CD4-positive, CD25-positive, alpha-beta regulatory T cell (primary cell): Measurements from ENCODE around the gene CMTM1. TPM values are rescaled to one million over a fixed set of nuclear protein-coding genes. Genes with fewer than 3 reads are reported as not detected.

ENCODE experiments used
- ATAC-seq, 2 donors: fragments of 150-1000 bp; cut with Tn5 transposase; one replicate each; pipeline ENCODE4 v1.10.0; 2021; ENCODE audit warnings: low read depth in 2 of 2, moderate number of reproducible peaks in 2 of 2, moderate library complexity in 1 of 2
- DNase-seq, 3 donors: peaks; one replicate each; pipeline versions ENCODE4 v3.0.0 to v3.0.0-alpha.2; 2012 to 2022; ENCODE audit warnings: mixed read lengths in 1 of 3
- H3K27ac ChIP-seq: one replicate; pipeline ENCODE4 v1.7.0; 2013; ENCODE audit warnings: mild to moderate bottlenecking, low read length; ENCODE audit not compliant: insufficient read depth, poor library complexity, severe bottlenecking
- H3K27me3 ChIP-seq: one replicate; pipeline ENCODE4 v1.7.0; 2013; ENCODE audit warnings: low read length; ENCODE audit not compliant: control insufficient read depth, insufficient read depth
- H3K36me3 ChIP-seq: one replicate; pipeline ENCODE4 v1.7.0; 2013; ENCODE audit warnings: mild to moderate bottlenecking, low read length, moderate library complexity; ENCODE audit not compliant: control insufficient read depth, insufficient read depth
- H3K4me1 ChIP-seq: 2 replicates; pipeline ENCODE4 v1.7.0; 2013; ENCODE audit warnings: mild to moderate bottlenecking, low read length; ENCODE audit not compliant: insufficient read depth, control insufficient read depth, poor library complexity, severe bottlenecking
- H3K4me3 ChIP-seq: one replicate; pipeline ENCODE4 v1.7.0; 2013; ENCODE audit warnings: low read depth, mild to moderate bottlenecking, low read length, moderate library complexity
- H3K9me3 ChIP-seq, 2 experiments: 1 replicate in 1 of 2; 2 replicates in 1 of 2; pipeline ENCODE4 v1.7.0; 2013; ENCODE audit warnings: low read length in 2 of 2, mild to moderate bottlenecking in 1 of 2, moderate library complexity in 1 of 2; ENCODE audit not compliant: control insufficient read depth in 2 of 2
- H3K27ac Mint-ChIP-seq, 3 donors: one replicate each; pipeline ENCODE4 v1.8.0; 2020 to 2022; ENCODE audit warnings: mild to moderate bottlenecking in 3 of 3, mixed read lengths in 3 of 3, moderate library complexity in 2 of 3
- H3K27me3 Mint-ChIP-seq: one replicate; pipeline ENCODE4 v1.8.0; 2022; ENCODE audit warnings: mild to moderate bottlenecking, mixed read lengths
- H3K36me3 Mint-ChIP-seq: one replicate; pipeline ENCODE4 v1.8.0; 2020; ENCODE audit warnings: mixed read lengths
- H3K4me1 Mint-ChIP-seq, 4 donors: one replicate each; pipeline ENCODE4 v1.8.0; 2020 to 2022; ENCODE audit warnings: mixed read lengths in 4 of 4, mild to moderate bottlenecking in 1 of 4
- H3K4me3 Mint-ChIP-seq, 4 donors: one replicate each; pipeline ENCODE4 v1.8.0; 2020 to 2022; ENCODE audit warnings: mild to moderate bottlenecking in 4 of 4, mixed read lengths in 4 of 4, moderate library complexity in 3 of 4
- H3K9me3 Mint-ChIP-seq, 7 donors: one replicate each; pipeline ENCODE4 v1.8.0; 2020 to 2022; ENCODE audit warnings: mixed read lengths in 7 of 7, mild to moderate bottlenecking in 3 of 7, moderate library complexity in 2 of 7
- polyA plus RNA-seq, 4 donors: library from polyadenylated mRNA; unstranded; fragments of 300-500 nt; fragmentation: Illumina TruSeq; gene quantifications; one replicate each; pipeline ENCODE4 v1.2.3, GENCODE V29; 2021
- total RNA-seq: library from RNA; stranded (reverse); gene quantifications from one replicate; pipeline ENCODE4 v1.2.3, GENCODE V29; 2022

CMTM1 gene
- total and polyA plus RNA-seq, 5 donors from 2014 or later, result 0.26 to 3.2 (median 1.0) TPM

DNA sequence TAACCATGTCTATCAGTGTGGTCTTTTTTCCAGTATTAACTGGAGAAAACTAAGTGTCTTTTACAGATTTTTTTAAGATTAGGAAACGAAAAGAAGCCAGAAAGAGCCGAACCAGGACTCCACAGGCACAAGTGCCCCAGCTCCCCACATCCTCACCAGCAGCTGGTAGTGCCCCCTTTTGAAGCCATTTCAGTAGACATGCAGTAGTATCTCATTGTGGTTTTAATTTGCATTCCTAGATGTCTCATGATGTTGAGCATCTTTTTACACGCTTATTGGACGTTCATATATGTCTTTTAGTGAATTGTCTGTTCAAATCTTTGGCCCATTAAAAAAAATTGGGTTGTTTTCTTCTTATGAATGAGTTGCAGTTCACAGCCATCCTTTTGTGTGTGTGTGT, 33.5 kb downstream of the CMTM1 start:
- Histone ChIP-seq H3K4me1 (peaks cover 38% of the 10 kb centered on the region), H3K9me3 (no peaks in the 10 kb centered on the region), H3K27me3 (no peaks in the 10 kb centered on the region), H3K4me3 (no peak overlapping the region), H3K27ac (no peak overlapping the region), H3K36me3 (no peaks in the 10 kb centered on the region)
- ATAC-seq (no peak), DNase-seq (peak in 1 of 3 donors; percentile 53)
- no peaks in the 10 kb centered on the region for H3K36me3 Mint-ChIP-seq
- peak overlapping the region in 2 of 4 donors; percentile 4 to 23 for H3K4me3 Mint-ChIP-seq
- peak overlapping the region in 2 of 3 donors; percentile 47 to 75 for H3K27ac Mint-ChIP-seq
- H3K27me3 Mint-ChIP-seq, result no peaks in the 10 kb centered on the region
- H3K9me3 Mint-ChIP-seq, result peaks cover 0 to 10% (median 1%) of the 10 kb centered on the region in 7 donors
- peaks cover 13 to 57% (median 33%) of the 10 kb centered on the region in 4 donors for H3K4me1 Mint-ChIP-seq

DNA sequence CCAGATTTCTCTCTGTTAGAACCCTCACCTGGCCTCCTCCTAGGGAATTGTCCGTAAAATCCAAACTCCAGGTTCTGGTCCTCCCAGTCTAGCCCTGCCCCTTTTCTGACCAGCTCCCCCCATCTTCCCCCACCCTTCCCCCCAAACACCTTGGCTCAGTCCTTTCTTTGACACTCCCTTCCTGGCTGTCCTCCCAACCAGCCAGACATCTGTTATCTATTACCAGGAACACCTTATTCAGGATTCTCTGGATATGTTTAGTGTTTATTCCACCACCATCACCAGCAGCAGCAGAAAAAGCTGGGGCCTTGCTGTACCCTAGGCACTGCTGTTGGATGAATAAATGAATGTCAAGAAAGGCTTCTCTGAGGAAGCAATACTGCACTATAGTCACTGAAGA, 34.2 kb downstream of the CMTM1 start:
- Mint-ChIP-seq H3K36me3 (no peaks in the 10 kb centered on the region), H3K4me1 (peaks cover 13 to 57% (median 33%) of the 10 kb centered on the region in 4 donors), H3K27ac (peak overlapping the region; percentile 48 to 93 (median 52)), H3K9me3 (peaks cover 0 to 10% (median 1%) of the 10 kb centered on the region in 7 donors), H3K4me3 (peak overlapping the region in 2 of 4 donors; percentile 17 to 62), H3K27me3 (no peaks in the 10 kb centered on the region)
- ATAC-seq, result no peak
- Histone ChIP-seq H3K4me1 (peaks cover 40% of the 10 kb centered on the region), H3K4me3 (no peak overlapping the region), H3K36me3 (no peaks in the 10 kb centered on the region), H3K27ac (no peak overlapping the region), H3K27me3 (no peaks in the 10 kb centered on the region), H3K9me3 (no peaks in the 10 kb centered on the region)
- DNase-seq, result no peak

DNA sequence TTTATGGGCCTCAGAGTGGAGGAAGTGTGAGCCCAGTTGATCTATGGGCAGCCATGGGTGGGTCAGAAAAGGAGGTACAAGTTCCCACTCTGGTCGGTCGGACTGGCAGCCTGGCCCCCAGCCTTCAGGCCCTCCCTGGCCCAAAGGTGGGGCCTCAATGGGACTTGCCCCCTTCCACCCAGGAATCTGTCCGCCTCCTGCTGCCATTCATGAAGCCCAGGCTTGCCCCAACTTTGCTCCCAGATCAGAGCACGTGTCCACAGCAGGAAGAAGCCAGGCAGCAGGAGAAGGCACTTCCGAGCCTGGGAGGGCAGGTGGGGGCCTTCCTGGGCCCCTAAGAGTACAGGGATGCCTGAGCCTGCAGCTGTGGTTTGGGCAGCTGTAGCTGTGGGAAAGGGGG, 35.2 kb downstream of the CMTM1 start:
- Mint-ChIP-seq H3K36me3 (no peaks in the 10 kb centered on the region), H3K9me3 (peaks cover 0 to 10% (median 1%) of the 10 kb centered on the region in 7 donors), H3K27ac (no peak overlapping the region), H3K4me1 (peaks cover 16 to 65% (median 37%) of the 10 kb centered on the region in 4 donors), H3K27me3 (no peaks in the 10 kb centered on the region), H3K4me3 (peak overlapping the region in 1 of 4 donors; percentile 91)
- no peak overlapping the region for H3K27ac ChIP-seq
- DNase-seq (no peak), ATAC-seq (no peak)
- H3K4me3 ChIP-seq, result no peak overlapping the region
- no peaks in the 10 kb centered on the region for H3K36me3 ChIP-seq
- no peaks in the 10 kb centered on the region for H3K27me3 ChIP-seq
- H3K4me1 ChIP-seq, result peaks cover 48% of the 10 kb centered on the region
- no peaks in the 10 kb centered on the region for H3K9me3 ChIP-seq

GRCh38 chr16:66603537-66604375, 37.5 kb downstream of the CMTM1 start:
- Histone ChIP-seq H3K4me1 (peaks cover 48% of the 10 kb centered on the region), H3K9me3 (no peaks in the 10 kb centered on the region), H3K27ac (peak overlapping the region; percentile 73), H3K27me3 (no peaks in the 10 kb centered on the region), H3K36me3 (peaks cover under 1% of the 10 kb centered on the region), H3K4me3 (peak overlapping the region; percentile 53)
- Mint-ChIP-seq H3K27ac (peak overlapping the region; percentile 97), H3K4me1 (peaks cover 7 to 66% (median 38%) of the 10 kb centered on the region in 4 donors), H3K27me3 (no peaks in the 10 kb centered on the region), H3K9me3 (peaks cover 0 to 10% (median 1%) of the 10 kb centered on the region in 7 donors), H3K4me3 (peak overlapping the region; percentile 91 to 98 (median 96)), H3K36me3 (no peaks in the 10 kb centered on the region)
- ATAC-seq (peak; percentile 78), DNase-seq (peak; percentile 60 to 96 (median 86))

DNA sequence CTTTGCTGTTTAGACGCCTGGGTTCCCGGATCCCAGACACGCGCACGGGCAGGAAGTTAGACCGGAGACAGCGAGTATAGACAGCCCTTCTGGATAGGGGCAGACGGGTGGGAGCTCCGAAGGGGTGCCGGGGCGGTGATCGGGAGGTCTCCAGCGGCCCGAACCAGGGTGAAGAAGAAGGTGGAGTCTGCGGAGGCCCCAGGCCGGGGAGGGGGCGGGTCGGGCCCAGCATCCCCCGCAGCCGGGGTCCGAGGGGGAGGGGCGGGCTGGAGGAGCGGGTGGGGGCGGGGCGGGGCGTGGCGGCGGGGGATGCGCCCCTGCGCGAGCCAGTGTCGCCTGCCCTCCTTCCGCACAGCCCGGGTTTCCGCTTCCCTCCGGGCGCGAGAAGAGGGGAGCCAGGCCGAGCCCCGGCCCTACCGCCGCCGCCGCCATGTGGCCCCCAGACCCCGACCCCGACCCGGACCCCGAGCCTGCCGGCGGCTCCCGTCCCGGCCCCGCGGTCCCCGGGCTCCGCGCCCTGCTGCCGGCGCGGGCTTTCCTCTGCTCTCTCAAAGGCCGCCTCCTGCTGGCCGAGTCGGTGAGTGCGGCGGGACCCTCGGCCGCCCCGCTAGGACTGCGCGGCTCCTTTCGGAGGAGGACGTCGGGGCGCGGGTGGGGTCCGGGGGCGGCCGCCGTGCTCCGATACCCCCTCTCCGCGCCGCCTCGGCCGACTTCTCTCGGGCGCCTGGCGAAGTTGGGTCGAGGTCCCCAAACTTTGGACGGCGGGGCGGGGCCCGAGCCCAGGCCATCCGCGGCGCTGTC, 38.3 kb downstream of the CMTM1 start, which contains the start of gene CMTM3:
Gene CMTM3 (plus strand): TSS at position 329 of the 801 bp plus-strand sequence. CDS start 102 bp downstream, at position 431.
- peak; percentile 51 for ATAC-seq

GRCh38 chr16:66605177-66605978, 39.1 kb downstream of the CMTM1 start:
- Mint-ChIP-seq H3K27me3 (no peaks in the 10 kb centered on the region), H3K27ac (peak overlapping the region; percentile 23 to 95 (median 59)), H3K36me3 (no peaks in the 10 kb centered on the region), H3K9me3 (peaks cover 0 to 10% (median 1%) of the 10 kb centered on the region in 7 donors), H3K4me3 (peak overlapping the region in 3 of 4 donors; percentile 85 to 92 (median 90)), H3K4me1 (peaks cover 8 to 55% (median 32%) of the 10 kb centered on the region in 4 donors)
- peak overlapping the region; percentile 48 for H3K4me3 ChIP-seq
- H3K4me1 ChIP-seq, result peaks cover 45% of the 10 kb centered on the region
- H3K36me3 ChIP-seq, result peaks cover 16% of the 10 kb centered on the region
- H3K9me3 ChIP-seq, result no peaks in the 10 kb centered on the region
- H3K27me3 ChIP-seq, result no peaks in the 10 kb centered on the region
- peak overlapping the region; percentile 73 for H3K27ac ChIP-seq
- ATAC-seq (no peak), DNase-seq (peak in 1 of 3 donors; percentile 43)

More for the DNA sequence above, 38.3 kb downstream of the CMTM1 start, which contains the start of gene CMTM3:
- H3K4me1 Mint-ChIP-seq, result peaks cover 8 to 61% (median 36%) of the 10 kb centered on the region in 4 donors
- Histone ChIP-seq H3K9me3 (no peaks in the 10 kb centered on the region), H3K27ac (peak within 1 kb of the TSS; percentile 73), H3K4me3 (peak within 1 kb of the TSS; percentile 53), H3K4me1 (peaks cover 47% of the 10 kb centered on the region), H3K27me3 (no peaks in the 10 kb centered on the region), H3K36me3 (peaks cover 8% of the 10 kb centered on the region)
- H3K27me3 Mint-ChIP-seq, result no peaks in the 10 kb centered on the region
- peak within 1 kb of the TSS; percentile 91 to 98 (median 96) for H3K4me3 Mint-ChIP-seq
- H3K9me3 Mint-ChIP-seq, result peaks cover 0 to 10% (median 1%) of the 10 kb centered on the region in 7 donors
- peak; percentile 58 to 75 (median 74) for DNase-seq
- peak within 1 kb of the TSS; percentile 97 for H3K27ac Mint-ChIP-seq
- H3K36me3 Mint-ChIP-seq, result no peaks in the 10 kb centered on the region
